HepG2 (cell line): Measurements from ENCODE around the gene ALDH16A1. TPM values are rescaled to one million over a fixed set of nuclear protein-coding genes. Genes with fewer than 3 reads are reported as not detected.

Experiments used
- CREM ChIP-seq, 2 experiments: sonication (generic) in 1 of 2; formaldehyde crosslinking in 1 of 2; IDR thresholded peaks; 2 replicates each; pipeline versions ENCODE4 v1.4.0 to v1.6.1; 2016 to 2020; ENCODE audit warnings: antibody characterized with exemption in 1 of 2, mild to moderate bottlenecking in 1 of 2, missing genetic modification reagents in 1 of 2
- DRAP1 ChIP-seq: IDR thresholded peaks from 2 replicates; pipeline ENCODE4 v1.6.1; 2016; ENCODE audit warnings: missing genetic modification reagents, missing compliant biosample characterization
- E2F2 ChIP-seq: sonication (generic); formaldehyde crosslinking; IDR thresholded peaks from 2 replicates; pipeline ENCODE4 v1.4.0; 2020; ENCODE audit warnings: missing genetic modification reagents, borderline replicate concordance
- FLYWCH1 ChIP-seq: sonication (generic); formaldehyde crosslinking; IDR thresholded peaks from 2 replicates; pipeline ENCODE4 v1.8.1; 2023; ENCODE audit warnings: mild to moderate bottlenecking, missing genetic modification reagents
- HOXA3 ChIP-seq: sonication (generic); formaldehyde crosslinking; IDR thresholded peaks from 2 replicates; pipeline ENCODE4 v1.5.0; 2020; ENCODE audit warnings: missing genetic modification reagents
- MAX ChIP-seq: IDR thresholded peaks from 2 replicates; pipeline ENCODE4 v1.6.1; 2012; ENCODE audit warnings: inconsistent platforms
- MYC ChIP-seq: sonication (generic); formaldehyde crosslinking; IDR thresholded peaks from 2 replicates; pipeline ENCODE4 v1.9.0; 2021; ENCODE audit warnings: missing genetic modification reagents, borderline replicate concordance
- NPAS2 ChIP-seq: sonication (generic); formaldehyde crosslinking; IDR thresholded peaks from 2 replicates; pipeline ENCODE4 v1.8.0; 2022; ENCODE audit warnings: mild to moderate bottlenecking, missing genetic modification reagents, borderline replicate concordance
- PRPF4 ChIP-seq: fragments of 200-400 bp; formaldehyde crosslinking; IDR thresholded peaks from 2 replicates; pipeline ENCODE4 v1.6.1; 2016; ENCODE audit warnings: low read length, low read depth; ENCODE audit not compliant: poor library complexity, severe bottlenecking
- SUZ12 ChIP-seq: fragments of 150-350 bp; IDR thresholded peaks from 2 replicates; pipeline ENCODE4 v1.6.1; 2014; ENCODE audit warnings: low read depth, low read length
- YY1 ChIP-seq: IDR thresholded peaks from 2 replicates; pipeline ENCODE4 v1.6.1; 2011; ENCODE audit warnings: low read length, low read depth, moderate library complexity, mild to moderate bottlenecking; ENCODE audit not compliant: insufficient read depth, insufficient replicate concordance
- ZNF687 ChIP-seq: sonication (generic); formaldehyde crosslinking; IDR thresholded peaks from 2 replicates; pipeline ENCODE4 v1.5.1; 2020; ENCODE audit warnings: mild to moderate bottlenecking, missing genetic modification reagents, moderate library complexity
- ZXDC ChIP-seq: sonication (generic); formaldehyde crosslinking; IDR thresholded peaks from 2 replicates; pipeline ENCODE4 v1.5.0; 2020; ENCODE audit warnings: mild to moderate bottlenecking, missing genetic modification reagents
- polyA plus RNA-seq, 8 experiments: library from polyadenylated mRNA; depleted of rRNA in 3 of 8; stranded (reverse) in 7 of 8; unstranded in 1 of 8; fragments of >200 nt; fragmentation: Illumina TruSeq in 4 of 8; extraction: Trizol in 4 of 8; gene quantifications; 2 replicates each; pipeline versions ENCODE4 v1.2.1 to v1.2.3, GENCODE V29; 2011 to 2016; ENCODE audit warnings: low read depth in 4 of 8, missing spikeins in 1 of 8, mixed read lengths in 1 of 8; ENCODE audit not compliant: insufficient read depth in 1 of 8
- total RNA-seq, 5 experiments: library from RNA; depleted of rRNA; stranded (reverse); fragments of >200 nt; fragmentation: Illumina TruSeq; extraction: Trizol; gene quantifications; 2 replicates each; pipeline ENCODE4 v1.2.3, GENCODE V29; 2016; ENCODE audit warnings: low read depth in 1 of 5
- TF ChIP-seq, protein P1 (sequence below): sonication (generic); formaldehyde crosslinking; IDR thresholded peaks from 2 replicates; pipeline ENCODE4 v1.5.0; 2020; ENCODE audit warnings: mild to moderate bottlenecking, missing genetic modification reagents, borderline replicate concordance

The ALDH16A1 gene
- total and polyA plus RNA-seq, 2 of the 13 experiments (the other 11 are each of a cell fraction or from before 2014, with no cell fraction given), result 8.4 to 34.9 TPM

- TF ChIP-seq PRPF4 (no peak), YY1 (peak; percentile 55), HOXA3 (peak; percentile 18; the same call in 1 of the 2 replicates), MAX (peak; percentile 77), ZNF687 (CRISPR knock-in tag) (peak; percentile 40; the same call in 1 of the 2 replicates), CREM (IDR thresholded peaks at IDR 0.05) (peak; percentile 43; the same call in 1 of the 2 replicates), CREM (CRISPR knock-in tag; IDR thresholded peaks at IDR 0.05) (no peak), MYC (peak; percentile 75; the same call in 1 of the 2 replicates), SUZ12 (peak; percentile 23; the same call in 1 of the 2 replicates), ZXDC (CRISPR knock-in tag) (peak; percentile 83; the same call in 1 of the 2 replicates), DRAP1 (0 out of 2 replicates have a peak, but pooled peaks have one; percentile 14), FLYWCH1 (CRISPR knock-in tag) (no peak), E2F2 (CRISPR knock-in tag) (no peak), NPAS2 (CRISPR knock-in tag) (no peak)
- TF ChIP-seq, protein P1, sequence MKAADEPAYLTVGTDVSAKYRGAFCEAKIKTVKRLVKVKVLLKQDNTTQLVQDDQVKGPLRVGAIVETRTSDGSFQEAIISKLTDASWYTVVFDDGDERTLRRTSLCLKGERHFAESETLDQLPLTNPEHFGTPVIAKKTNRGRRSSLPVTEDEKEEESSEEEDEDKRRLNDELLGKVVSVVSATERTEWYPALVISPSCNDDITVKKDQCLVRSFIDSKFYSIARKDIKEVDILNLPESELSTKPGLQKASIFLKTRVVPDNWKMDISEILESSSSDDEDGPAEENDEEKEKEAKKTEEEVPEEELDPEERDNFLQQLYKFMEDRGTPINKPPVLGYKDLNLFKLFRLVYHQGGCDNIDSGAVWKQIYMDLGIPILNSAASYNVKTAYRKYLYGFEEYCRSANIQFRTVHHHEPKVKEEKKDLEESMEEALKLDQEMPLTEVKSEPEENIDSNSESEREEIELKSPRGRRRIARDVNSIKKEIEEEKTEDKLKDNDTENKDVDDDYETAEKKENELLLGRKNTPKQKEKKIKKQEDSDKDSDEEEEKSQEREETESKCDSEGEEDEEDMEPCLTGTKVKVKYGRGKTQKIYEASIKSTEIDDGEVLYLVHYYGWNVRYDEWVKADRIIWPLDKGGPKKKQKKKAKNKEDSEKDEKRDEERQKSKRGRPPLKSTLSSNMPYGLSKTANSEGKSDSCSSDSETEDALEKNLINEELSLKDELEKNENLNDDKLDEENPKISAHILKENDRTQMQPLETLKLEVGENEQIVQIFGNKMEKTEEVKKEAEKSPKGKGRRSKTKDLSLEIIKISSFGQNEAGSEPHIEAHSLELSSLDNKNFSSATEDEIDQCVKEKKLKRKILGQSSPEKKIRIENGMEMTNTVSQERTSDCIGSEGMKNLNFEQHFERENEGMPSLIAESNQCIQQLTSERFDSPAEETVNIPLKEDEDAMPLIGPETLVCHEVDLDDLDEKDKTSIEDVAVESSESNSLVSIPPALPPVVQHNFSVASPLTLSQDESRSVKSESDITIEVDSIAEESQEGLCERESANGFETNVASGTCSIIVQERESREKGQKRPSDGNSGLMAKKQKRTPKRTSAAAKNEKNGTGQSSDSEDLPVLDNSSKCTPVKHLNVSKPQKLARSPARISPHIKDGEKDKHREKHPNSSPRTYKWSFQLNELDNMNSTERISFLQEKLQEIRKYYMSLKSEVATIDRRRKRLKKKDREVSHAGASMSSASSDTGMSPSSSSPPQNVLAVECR (CRISPR knock-in tag), result peak; percentile 20; the same call in 1 of the 2 replicates
Observed at GRCh38 chr19:49497047-49497788, 44.2 kb downstream of the ALDH16A1 start (continued).
